GM12864 (cell line): ENCODE results near the gene KIF5C.

ENCODE experiments used
- DNase-seq: peaks from one replicate; pipeline ENCODE4 v3.0.0-alpha.2; 2011; ENCODE audit warnings: low read depth
- H3K4me3 ChIP-seq: 2 replicates; pipeline ENCODE4 v1.5.1; 2011; ENCODE audit warnings: mild to moderate bottlenecking, low read depth, low read length, control low read depth
- TF ChIP-seq, protein P1 (sequence below): IDR thresholded peaks from 2 replicates; pipeline ENCODE4 v1.5.1; 2011; ENCODE audit warnings: low read depth, mild to moderate bottlenecking, moderate library complexity, low read length, control low read depth, inconsistent platforms; ENCODE audit errors: missing control alignments

KIF5C gene

DNA sequence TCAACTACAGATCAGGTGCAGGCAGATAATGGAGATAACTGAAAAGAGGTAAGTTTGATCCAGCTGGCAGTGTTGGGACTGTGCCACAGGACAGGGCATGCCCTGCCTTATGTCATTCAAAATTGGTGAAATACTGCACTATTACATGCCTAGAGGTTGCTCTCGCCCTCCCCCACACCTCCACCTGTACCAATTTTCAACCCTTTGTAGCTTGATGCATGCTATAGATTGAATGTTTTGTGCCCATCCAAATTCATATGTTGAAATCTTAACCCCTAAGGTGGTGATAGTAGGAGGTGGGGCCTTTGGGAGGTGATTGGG lies 91.4 kb downstream of the KIF5C start:
- H3K4me3 ChIP-seq = no peak overlapping the region
- DNase-seq = no peak
- TF ChIP-seq, protein P1, sequence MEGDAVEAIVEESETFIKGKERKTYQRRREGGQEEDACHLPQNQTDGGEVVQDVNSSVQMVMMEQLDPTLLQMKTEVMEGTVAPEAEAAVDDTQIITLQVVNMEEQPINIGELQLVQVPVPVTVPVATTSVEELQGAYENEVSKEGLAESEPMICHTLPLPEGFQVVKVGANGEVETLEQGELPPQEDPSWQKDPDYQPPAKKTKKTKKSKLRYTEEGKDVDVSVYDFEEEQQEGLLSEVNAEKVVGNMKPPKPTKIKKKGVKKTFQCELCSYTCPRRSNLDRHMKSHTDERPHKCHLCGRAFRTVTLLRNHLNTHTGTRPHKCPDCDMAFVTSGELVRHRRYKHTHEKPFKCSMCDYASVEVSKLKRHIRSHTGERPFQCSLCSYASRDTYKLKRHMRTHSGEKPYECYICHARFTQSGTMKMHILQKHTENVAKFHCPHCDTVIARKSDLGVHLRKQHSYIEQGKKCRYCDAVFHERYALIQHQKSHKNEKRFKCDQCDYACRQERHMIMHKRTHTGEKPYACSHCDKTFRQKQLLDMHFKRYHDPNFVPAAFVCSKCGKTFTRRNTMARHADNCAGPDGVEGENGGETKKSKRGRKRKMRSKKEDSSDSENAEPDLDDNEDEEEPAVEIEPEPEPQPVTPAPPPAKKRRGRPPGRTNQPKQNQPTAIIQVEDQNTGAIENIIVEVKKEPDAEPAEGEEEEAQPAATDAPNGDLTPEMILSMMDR = no peak

DNA sequence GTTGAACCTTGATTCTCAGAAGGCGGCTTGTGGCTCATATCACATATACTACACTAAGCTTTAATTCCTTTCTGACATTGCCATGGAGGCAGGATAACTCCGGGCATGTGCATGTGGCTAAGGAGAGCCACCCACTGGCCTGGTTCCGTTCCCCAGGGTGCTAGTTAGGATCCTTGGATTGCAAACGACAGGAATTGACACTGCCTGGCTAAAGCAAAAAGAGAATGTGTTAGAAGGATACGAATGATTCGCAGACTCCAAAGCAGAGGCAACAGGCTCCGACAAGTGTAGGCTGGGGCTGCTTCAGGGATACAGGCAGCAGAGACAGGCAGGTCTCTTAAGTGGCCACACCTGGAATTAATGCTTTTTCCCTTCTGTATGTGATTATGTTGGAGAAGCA lies 92.0 kb downstream of the KIF5C start:
- H3K4me3 ChIP-seq = no peak overlapping the region
- TF ChIP-seq, protein P1 = no peak
- no peak for DNase-seq

DNA sequence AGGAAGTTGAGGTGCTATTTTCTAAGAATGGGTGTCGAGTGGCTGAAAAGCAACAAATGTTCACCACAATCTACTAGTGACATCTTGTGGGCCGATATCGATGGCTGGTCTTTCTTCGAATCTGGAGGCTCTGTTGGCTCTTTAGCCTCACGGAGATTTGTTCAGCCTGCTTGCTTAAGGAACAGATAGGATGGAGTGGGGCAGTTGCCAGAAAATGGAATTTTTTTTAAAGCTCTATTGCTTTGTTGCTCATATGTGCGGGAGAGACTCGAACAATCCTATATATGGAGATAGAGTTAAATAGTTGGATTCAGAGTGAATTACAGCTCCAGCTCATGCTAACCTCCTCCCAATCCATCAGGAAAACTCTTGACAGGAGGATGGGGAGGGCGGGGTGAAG lies 92.6 kb downstream of the KIF5C start:
- no peak overlapping the region for H3K4me3 ChIP-seq
- TF ChIP-seq, protein P1 = no peak
- DNase-seq = no peak

DNA sequence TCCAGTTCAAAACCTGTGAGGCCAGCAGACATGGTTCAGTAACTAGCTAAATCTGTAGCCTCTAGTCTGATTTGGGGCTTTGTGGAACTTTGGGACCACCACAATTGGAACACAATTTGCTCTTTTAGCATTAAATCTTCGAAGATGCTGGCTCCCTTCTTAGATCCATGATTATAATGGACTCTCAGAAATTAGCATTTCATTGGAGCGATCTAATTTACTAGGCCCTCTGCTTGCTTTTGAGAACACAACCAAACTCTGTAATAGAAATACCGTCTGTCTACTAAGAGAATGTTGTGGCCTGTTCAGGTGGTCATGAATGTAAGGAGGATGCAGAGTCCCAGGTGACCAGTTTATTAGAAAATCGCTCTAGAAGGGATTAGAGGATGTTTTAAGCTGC lies 93.3 kb downstream of the KIF5C start:
- H3K4me3 ChIP-seq = no peak overlapping the region
- TF ChIP-seq, protein P1 = no peak
- no peak for DNase-seq

DNA sequence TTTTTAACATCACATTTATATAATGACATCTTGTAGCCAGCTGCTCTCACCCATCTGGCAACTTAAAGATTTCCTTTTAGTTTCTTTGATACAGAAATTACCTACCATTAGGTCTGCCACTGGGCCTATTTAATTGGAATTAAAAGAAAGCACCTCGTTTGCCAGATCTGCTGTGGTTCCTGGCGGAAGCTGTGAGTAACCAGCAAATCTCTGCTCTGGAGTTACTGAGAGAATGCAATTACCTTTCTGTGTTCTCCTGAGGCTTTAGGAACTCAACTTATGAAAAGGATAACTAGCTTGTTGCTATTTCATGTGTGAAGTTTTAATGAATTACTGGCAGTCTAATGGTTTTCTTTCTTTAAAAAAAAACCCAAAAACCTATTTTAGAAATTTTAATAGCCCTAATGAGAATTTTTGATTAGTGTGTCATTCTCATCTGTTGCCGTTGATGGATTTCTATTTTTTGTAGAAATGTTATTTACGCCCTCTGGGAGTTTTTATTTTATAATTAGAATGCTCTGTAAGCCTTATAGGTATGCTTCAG lies 93.8 kb downstream of the KIF5C start:
- DNase-seq = no peak
- TF ChIP-seq, protein P1 = no peak
- no peak overlapping the region for H3K4me3 ChIP-seq

DNA sequence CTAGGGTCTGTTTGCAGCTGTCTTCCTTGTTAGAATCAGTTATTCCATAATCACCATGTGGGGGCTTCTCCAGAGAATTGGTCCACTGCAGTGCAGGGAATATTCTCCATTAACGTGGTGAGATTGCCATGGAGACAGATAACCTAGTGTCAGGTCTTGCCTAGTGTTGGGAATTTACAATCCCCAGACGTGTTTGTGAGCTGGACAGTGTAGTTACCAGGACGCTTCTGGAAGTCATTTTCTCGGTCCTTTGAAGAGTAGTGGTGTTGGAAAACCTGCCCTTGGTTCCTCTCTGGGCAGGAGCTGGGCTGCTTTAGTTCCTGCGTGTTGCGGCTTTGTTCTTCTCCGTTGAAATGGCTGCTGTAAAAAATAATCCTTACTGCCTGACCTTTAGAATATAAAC lies 94.6 kb downstream of the KIF5C start:
- no peak overlapping the region for H3K4me3 ChIP-seq
- TF ChIP-seq, protein P1 = no peak
- DNase-seq = no peak

DNA sequence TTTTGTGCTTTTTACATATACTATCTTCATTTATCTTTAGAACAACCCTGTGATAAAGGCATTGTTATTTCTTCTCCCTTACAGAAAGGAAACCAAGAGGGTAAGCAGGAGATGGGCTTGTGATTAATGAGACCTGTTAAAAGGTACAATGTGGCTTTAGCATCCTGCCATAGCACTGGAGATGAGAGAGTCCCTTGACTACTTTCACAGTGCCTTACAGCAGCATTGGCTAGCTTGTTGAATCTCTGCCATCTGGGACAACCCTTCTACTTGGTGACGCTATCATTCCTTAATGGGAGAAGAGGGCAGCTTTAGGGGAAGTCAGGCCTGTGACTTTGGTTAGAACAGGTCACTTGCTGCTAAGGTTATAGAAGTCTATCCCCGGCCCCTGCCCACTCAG lies 95.4 kb downstream of the KIF5C start:
- H3K4me3 ChIP-seq = no peak overlapping the region
- TF ChIP-seq, protein P1 = no peak
- no peak for DNase-seq
